IMR-90 (cell line): ENCODE data around the gene STK10. TPM values are rescaled to one million over a fixed set of nuclear protein-coding genes. Genes with fewer than 3 reads are reported as not detected.

Experiments used
- ATAC-seq: fragments of 200-7000 bp; cut with Tn5 transposase; 2 replicates; pipeline ENCODE4 v1.9.1; 2020; ENCODE audit warnings: low read depth, mild to moderate bottlenecking, moderate library complexity
- BruUV-seq: library from RNA; stranded (reverse); fragments of 400-500 nt; replicated peaks from 2 replicates; lab custom pipeline; 2021; lab: Mats Ljungman, UMichigan
- CTCF ChIA-PET: fragments of 300-600 bp; formaldehyde crosslinking; extraction: SDS; loops from one replicate; lab custom pipeline; 2021; ENCODE audit warnings: antibody characterized with exemption; lab: Yijun Ruan, JAX
- POLR2A ChIA-PET: fragments of 300-600 bp; sonication (Branson Sonifier 250); formaldehyde crosslinking; loops from one replicate; lab custom pipeline; 2022; ENCODE audit warnings: antibody characterized with exemption; ENCODE audit not compliant: unreplicated experiment; lab: Charles Lee
- DNase-seq: peaks from one replicate; pipeline ENCODE4 v3.0.0; 2013
- H2AFZ ChIP-seq: replicated peaks from 2 replicates; pipeline ENCODE3; 2013; ENCODE audit warnings: low read length, mild to moderate bottlenecking; ENCODE audit not compliant: poor library complexity
- H2AK5ac ChIP-seq: 2 replicates; pipeline ENCODE4 v1.6.1; 2013; ENCODE audit warnings: low read depth, low read length, inconsistent platforms
- H2AK9ac ChIP-seq: replicated peaks from 2 replicates; pipeline ENCODE3; 2013; ENCODE audit warnings: mild to moderate bottlenecking, low read depth, low read length, moderate library complexity; ENCODE audit not compliant: poor library complexity
- H2BK120ac ChIP-seq: 2 replicates; pipeline ENCODE4 v1.6.1; 2013; ENCODE audit warnings: low read depth, low read length, inconsistent platforms
- H2BK15ac ChIP-seq: 3 replicates; pipeline ENCODE4 v1.6.1; 2013; ENCODE audit warnings: low read depth, low read length, inconsistent platforms
- H2BK20ac ChIP-seq: 2 replicates; pipeline ENCODE4 v1.6.1; 2013; ENCODE audit warnings: low read depth, mild to moderate bottlenecking, inconsistent platforms, low read length, moderate library complexity
- H2BK5ac ChIP-seq: 2 replicates; pipeline ENCODE4 v1.6.1; 2013; ENCODE audit warnings: mild to moderate bottlenecking, low read depth, low read length, inconsistent platforms; ENCODE audit not compliant: poor library complexity, severe bottlenecking
- H3K14ac ChIP-seq: replicated peaks from 2 replicates; pipeline ENCODE4 v1.6.1; 2013; ENCODE audit warnings: low read depth, low read length, inconsistent platforms
- H3K18ac ChIP-seq: 2 replicates; pipeline ENCODE4 v1.6.1; 2013; ENCODE audit warnings: low read depth, low read length, control low read depth
- H3K23ac ChIP-seq: 2 replicates; pipeline ENCODE4 v1.6.1; 2013; ENCODE audit warnings: low read depth, low read length, inconsistent platforms
- H3K27ac ChIP-seq: 2 replicates; pipeline ENCODE4 v1.5.1; 2013; ENCODE audit warnings: mild to moderate bottlenecking, control low read depth, low read length; ENCODE audit not compliant: insufficient read depth
- H3K27me3 ChIP-seq: 2 replicates; pipeline ENCODE4 v1.6.1; 2013; ENCODE audit warnings: low read length; ENCODE audit not compliant: control insufficient read depth, insufficient read depth
- H3K36me3 ChIP-seq: 2 replicates; pipeline ENCODE4 v1.6.1; 2013; ENCODE audit warnings: low read length, mixed read lengths; ENCODE audit not compliant: control insufficient read depth, insufficient read depth
- H3K4ac ChIP-seq: 2 replicates; pipeline ENCODE4 v1.6.1; 2013; ENCODE audit warnings: low read depth, low read length, inconsistent platforms
- H3K4me1 ChIP-seq: 2 replicates; pipeline ENCODE4 v1.6.1; 2013; ENCODE audit warnings: low read length, mixed read lengths; ENCODE audit not compliant: control insufficient read depth, insufficient read depth
- H3K4me2 ChIP-seq: 2 replicates; pipeline ENCODE4 v1.6.1; 2013; ENCODE audit warnings: low read depth, mild to moderate bottlenecking, control low read depth, low read length, moderate library complexity
- H3K4me3 ChIP-seq: 2 replicates; pipeline ENCODE4 v1.5.1; 2013; ENCODE audit warnings: low read depth, mild to moderate bottlenecking, control low read depth, low read length, moderate library complexity; ENCODE audit not compliant: insufficient read depth
- H3K56ac ChIP-seq: 2 replicates; pipeline ENCODE4 v1.6.1; 2013; ENCODE audit warnings: low read length, inconsistent platforms; ENCODE audit not compliant: insufficient read depth; ENCODE audit errors: extremely low read depth
- H3K79me1 ChIP-seq, 2 experiments: 2 replicates each; pipeline ENCODE4 v1.6.1; 2013; ENCODE audit warnings: low read length in 2 of 2, inconsistent platforms in 1 of 2, low read depth in 1 of 2
- H3K9ac ChIP-seq: 2 replicates; pipeline ENCODE4 v1.6.1; 2013; ENCODE audit warnings: low read depth, low read length, control low read depth
- H3K9me1 ChIP-seq: 2 replicates; pipeline ENCODE4 v1.6.1; 2013; ENCODE audit warnings: low read length, inconsistent platforms; ENCODE audit not compliant: insufficient read depth
- H3K9me3 ChIP-seq: 2 replicates; pipeline ENCODE4 v1.6.1; 2013; ENCODE audit warnings: low read length; ENCODE audit not compliant: control insufficient read depth, insufficient read depth
- H4K20me1 ChIP-seq: 2 replicates; pipeline ENCODE4 v1.6.1; 2013; ENCODE audit warnings: low read length, inconsistent platforms; ENCODE audit not compliant: insufficient read depth
- H4K5ac ChIP-seq: 2 replicates; pipeline ENCODE4 v1.6.1; 2013; ENCODE audit warnings: mild to moderate bottlenecking, low read depth, low read length, control low read depth
- H4K8ac ChIP-seq, 2 experiments: 2 replicates each; pipeline ENCODE4 v1.6.1; 2013; ENCODE audit warnings: low read depth in 2 of 2, low read length in 2 of 2, control low read depth in 1 of 2, inconsistent platforms in 1 of 2
- H4K91ac ChIP-seq: 2 replicates; pipeline ENCODE4 v1.6.1; 2013; ENCODE audit warnings: low read depth, low read length, inconsistent platforms; ENCODE audit not compliant: insufficient read depth
- BHLHE40 ChIP-seq: fragments of 150-350 bp; IDR thresholded peaks from 2 replicates; pipeline ENCODE4 v1.6.1; 2016; ENCODE audit warnings: mild to moderate bottlenecking, low read depth, low read length
- CEBPB ChIP-seq: IDR thresholded peaks from 2 replicates; pipeline ENCODE4 v1.6.1; 2012; ENCODE audit warnings: low read depth, low read length, improper control_type of control experiment
- CHD1 ChIP-seq: IDR thresholded peaks from 2 replicates; pipeline ENCODE4 v1.6.1; 2012; ENCODE audit warnings: low read depth, low read length, improper control_type of control experiment
- CTCF ChIP-seq: conservative IDR thresholded peaks from 2 replicates; pipeline ENCODE4 v1.5.1; 2012; ENCODE audit warnings: mild to moderate bottlenecking, low read depth, low read length, improper control_type of control experiment
- ELK1 ChIP-seq: fragments of 150-350 bp; IDR thresholded peaks from 2 replicates; pipeline ENCODE4 v1.6.1; 2016; ENCODE audit warnings: low read depth, mild to moderate bottlenecking, low read length, moderate library complexity, borderline replicate concordance
- FOS ChIP-seq: fragments of 150-350 bp; IDR thresholded peaks from 2 replicates; pipeline ENCODE4 v1.6.1; 2016; ENCODE audit warnings: low read depth, low read length
- MAFK ChIP-seq: IDR thresholded peaks from 2 replicates; pipeline ENCODE4 v1.6.1; 2012; ENCODE audit warnings: low read depth, low read length, improper control_type of control experiment
- MAZ ChIP-seq: IDR thresholded peaks from 2 replicates; pipeline ENCODE4 v1.6.1; 2012; ENCODE audit warnings: low read depth, mild to moderate bottlenecking, low read length, improper control_type of control experiment, moderate library complexity, borderline replicate concordance
- MXI1 ChIP-seq: IDR thresholded peaks from 2 replicates; pipeline ENCODE4 v1.6.1; 2012; ENCODE audit warnings: low read depth, mild to moderate bottlenecking, low read length, moderate library complexity, borderline replicate concordance
- NFE2L2 ChIP-seq: fragments of 150-350 bp; IDR thresholded peaks from 2 replicates; pipeline ENCODE4 v1.6.1; 2016; ENCODE audit warnings: low read depth, mild to moderate bottlenecking, low read length
- POLR2A ChIP-seq: IDR thresholded peaks from 2 replicates; pipeline ENCODE4 v1.6.1; 2012; ENCODE audit warnings: mild to moderate bottlenecking, low read depth, low read length
- RAD21 ChIP-seq: IDR thresholded peaks from 2 replicates; pipeline ENCODE4 v1.6.1; 2012; ENCODE audit warnings: low read length, improper control_type of control experiment
- RCOR1 ChIP-seq: IDR thresholded peaks from 2 replicates; pipeline ENCODE4 v1.6.1; 2012; ENCODE audit warnings: mild to moderate bottlenecking, low read length, improper control_type of control experiment; ENCODE audit not compliant: insufficient replicate concordance
- RFX5 ChIP-seq: IDR thresholded peaks from 2 replicates; pipeline ENCODE4 v1.8.0; 2012; ENCODE audit warnings: low read depth, mild to moderate bottlenecking, low read length, moderate library complexity
- SMC3 ChIP-seq: fragments of 150-350 bp; IDR thresholded peaks from 2 replicates; pipeline ENCODE4 v1.6.1; 2016; ENCODE audit warnings: low read depth, mild to moderate bottlenecking, antibody characterized with exemption, low read length, moderate library complexity
- WGBS, 2 experiments: methylation state at CpG; one replicate each; pipeline versions ENCODE4 v1.1.5 to v1.1.7; 2013; ENCODE audit warnings: missing lambda C conversion rate in 2 of 2; ENCODE audit not compliant: insufficient read length in 1 of 2; ENCODE audit errors: extremely low coverage in 2 of 2; 5-methylcytosine and 5-hydroxymethylcytosine counted together
- dilution Hi-C: fragments of 300-500 bp; cut with HindIII; formaldehyde crosslinking; loops from one replicate; pipeline ENCODE4 v1.14.3; 2018; ENCODE audit warnings: low sequenced_read_pairs; ENCODE audit not compliant: unreplicated experiment
- in situ Hi-C: fragments of 300-500 bp; cut with MboI; formaldehyde crosslinking; loops from 3 replicates; pipeline ENCODE4 v1.14.3; 2019; ENCODE audit warnings: low sequenced_read_pairs, inconsistent platforms, mixed read lengths
- intact Hi-C: fragments of 100-400 bp; cut with micrococcal nuclease; formaldehyde crosslinking; loops from 2 replicates; pipeline ENCODE4 v1.10.0; 2022
- polyA plus RNA-seq, 3 experiments: library from polyadenylated mRNA; depleted of rRNA; stranded (reverse); fragments of >200 nt; gene quantifications; 2 replicates each; pipeline ENCODE4 v1.2.3, GENCODE V29; 2012; ENCODE audit warnings: low replicate concordance in 1 of 3
- total RNA-seq: library from RNA; depleted of rRNA; stranded (reverse); fragments of >200 nt; gene quantifications from 2 replicates; pipeline ENCODE4 v1.2.3, GENCODE V29; 2012
- TF ChIP-seq, protein P1 (sequence below): fragments of 150-350 bp; IDR thresholded peaks from 2 replicates; pipeline ENCODE4 v1.6.1; 2017; ENCODE audit warnings: mild to moderate bottlenecking, antibody characterized with exemption, low read length, low read depth

The STK10 gene
- total and polyA plus RNA-seq, 2 of the 4 experiments (the other 2 are of a cell fraction): 15.4 to 18.5 TPM

GRCh38 chr5:172098883-172099282 lies 89.1 kb downstream of the STK10 start:
- Histone ChIP-seq H3K4me2 (no peak overlapping the region), H2AK5ac (peak overlapping the region; percentile 70), H3K18ac (no peak overlapping the region), H3K23ac (no peak overlapping the region; the same call in 1 of the 2 replicates), H3K4ac (no peak overlapping the region), H3K9me1 (peaks cover 27% of the 10 kb centered on the region), H2BK20ac (0 out of 2 replicates have a peak overlapping the region, but pooled peaks have one; percentile 34), H2BK120ac (no peak overlapping the region), H4K20me1 (peaks cover 4% of the 10 kb centered on the region; the same call in 1 of the 2 replicates), H3K79me1 (peaks cover 13 to 43% of the 10 kb centered on the region in 2 experiments; a peak in 3 of 4 replicates), H3K14ac (no peak overlapping the region; the same call in 1 of the 2 replicates), H4K5ac (no peak overlapping the region), H3K27me3 (no peaks in the 10 kb centered on the region), H4K8ac (no peak overlapping the region), H3K36me3 (peaks cover 7% of the 10 kb centered on the region), H4K91ac (no peak overlapping the region), H3K4me1 (peaks cover 28% of the 10 kb centered on the region), H3K27ac (no peak overlapping the region), H2BK15ac (0 out of 3 replicates have a peak overlapping the region, but pooled peaks have one; percentile 4), H3K4me3 (no peak overlapping the region), H2AK9ac (no peak overlapping the region), H3K9me3 (no peaks in the 10 kb centered on the region), H2BK5ac (peak overlapping the region; percentile 27), H2AFZ (no peak overlapping the region), H3K56ac (no peak overlapping the region), H3K9ac (no peak overlapping the region)
- DNase-seq: no peak
- ChIA-PET CTCF (no interaction called here), POLR2A (no interaction called here)
- no TSS peak for BruUV-seq
- intact Hi-C loops: no loop called here
- in situ Hi-C loops: no loop called here
- dilution Hi-C loops: no loop called here
- 90% methylated on average over 2 of the region's 4 CpGs; no CpG with 5 or more reads in 1 of the 2 experiments for WGBS, 2 experiments
- TF ChIP-seq CHD1: no peak
- no peak for TF ChIP-seq RCOR1
- no peak for TF ChIP-seq RFX5
- no peak for TF ChIP-seq RAD21
- TF ChIP-seq, protein P1, sequence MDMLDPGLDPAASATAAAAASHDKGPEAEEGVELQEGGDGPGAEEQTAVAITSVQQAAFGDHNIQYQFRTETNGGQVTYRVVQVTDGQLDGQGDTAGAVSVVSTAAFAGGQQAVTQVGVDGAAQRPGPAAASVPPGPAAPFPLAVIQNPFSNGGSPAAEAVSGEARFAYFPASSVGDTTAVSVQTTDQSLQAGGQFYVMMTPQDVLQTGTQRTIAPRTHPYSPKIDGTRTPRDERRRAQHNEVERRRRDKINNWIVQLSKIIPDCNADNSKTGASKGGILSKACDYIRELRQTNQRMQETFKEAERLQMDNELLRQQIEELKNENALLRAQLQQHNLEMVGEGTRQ: no peak
- no peak for TF ChIP-seq ELK1
- no peak for TF ChIP-seq POLR2A
- TF ChIP-seq FOS: no peak
- TF ChIP-seq CEBPB: no peak
- TF ChIP-seq SMC3: no peak
- TF ChIP-seq MAFK: no peak
- no peak for TF ChIP-seq BHLHE40
- TF ChIP-seq MXI1: no peak
- no peak for TF ChIP-seq CTCF
- TF ChIP-seq NFE2L2: no peak
- no peak for TF ChIP-seq MAZ
- ATAC-seq: no peak
